HepG2 (cell line): Measurements from ENCODE around the gene FIZ1. TPM values are rescaled to one million over a fixed set of nuclear protein-coding genes. Genes with fewer than 3 reads are reported as not detected.
A peak's percentile ranks its signal among the peaks of the same experiment; 100 is the strongest.

ENCODE experiments used
- BCL6 ChIP-seq: IDR thresholded peaks from 2 replicates; pipeline ENCODE4 v1.6.1; 2016; ENCODE audit warnings: missing genetic modification reagents, missing compliant biosample characterization
- CBFB ChIP-seq: sonication (generic); formaldehyde crosslinking; IDR thresholded peaks from 2 replicates; pipeline ENCODE4 v1.4.0; 2020; ENCODE audit warnings: missing genetic modification reagents
- EHMT2 ChIP-seq: fragments of 200-600 bp; sonication (generic); IDR thresholded peaks from 2 replicates; pipeline ENCODE4 v1.7.0; 2017; ENCODE audit warnings: antibody characterized with exemption, low read depth, low read length, borderline replicate concordance
- GABPA ChIP-seq, 2 experiments: IDR thresholded peaks; 2 replicates each; pipeline ENCODE4 v1.6.1; 2011 to 2016; ENCODE audit warnings: low read depth in 2 of 2, low read length in 1 of 2, missing biosample characterization in 1 of 2, missing genetic modification characterization in 1 of 2
- MEIS2 ChIP-seq: sonication (generic); formaldehyde crosslinking; IDR thresholded peaks from 2 replicates; pipeline ENCODE4 v1.9.0; 2021; ENCODE audit warnings: mild to moderate bottlenecking, missing genetic modification reagents
- MTERF4 ChIP-seq: sonication (generic); formaldehyde crosslinking; IDR thresholded peaks from 2 replicates; pipeline ENCODE4 v1.8.0; 2023; ENCODE audit warnings: mild to moderate bottlenecking, missing genetic modification reagents
- MTF1 ChIP-seq: sonication (generic); formaldehyde crosslinking; IDR thresholded peaks from 2 replicates; pipeline ENCODE4 v1.5.0; 2020; ENCODE audit warnings: missing genetic modification reagents
- ZFX ChIP-seq: sonication (generic); formaldehyde crosslinking; IDR thresholded peaks from 2 replicates; pipeline ENCODE4 v1.4.0; 2020; ENCODE audit warnings: mild to moderate bottlenecking, low read depth, missing genetic modification reagents, moderate library complexity
- ZFYVE20 ChIP-seq: sonication (generic); formaldehyde crosslinking; IDR thresholded peaks from 2 replicates; pipeline ENCODE4 v1.8.0; 2023; ENCODE audit warnings: low read depth, mild to moderate bottlenecking, moderate library complexity, missing genetic modification reagents, borderline replicate concordance
- ZNF142 ChIP-seq: sonication (generic); formaldehyde crosslinking; IDR thresholded peaks from 2 replicates; pipeline ENCODE4 v1.4.0; 2020; ENCODE audit warnings: missing genetic modification reagents
- ZNF253 ChIP-seq: sonication (generic); formaldehyde crosslinking; IDR thresholded peaks from 2 replicates; pipeline ENCODE4 v1.8.0; 2022; ENCODE audit warnings: mild to moderate bottlenecking, missing genetic modification reagents, borderline replicate concordance
- ZNF30 ChIP-seq: sonication (generic); formaldehyde crosslinking; IDR thresholded peaks from 2 replicates; pipeline ENCODE4 v1.5.0; 2020; ENCODE audit warnings: mild to moderate bottlenecking, missing genetic modification reagents
- ZNF430 ChIP-seq: sonication (generic); formaldehyde crosslinking; IDR thresholded peaks from 2 replicates; pipeline ENCODE4 v1.9.0; 2021; ENCODE audit warnings: mild to moderate bottlenecking, missing genetic modification reagents
- ZNF431 ChIP-seq: sonication (generic); formaldehyde crosslinking; IDR thresholded peaks from 2 replicates; pipeline ENCODE4 v1.9.0; 2022; ENCODE audit warnings: missing genetic modification reagents, low read depth, mild to moderate bottlenecking, borderline replicate concordance
- ZNF761 ChIP-seq: sonication (generic); formaldehyde crosslinking; conservative IDR thresholded peaks from 2 replicates; pipeline ENCODE4 v1.4.0; 2020; ENCODE audit warnings: mild to moderate bottlenecking, missing genetic modification reagents
- ZNF878 ChIP-seq: sonication (generic); formaldehyde crosslinking; IDR thresholded peaks from 2 replicates; pipeline ENCODE4 v1.8.1; 2023; ENCODE audit warnings: mild to moderate bottlenecking, missing genetic modification reagents, moderate library complexity
- polyA plus RNA-seq, 8 experiments: library from polyadenylated mRNA; depleted of rRNA in 3 of 8; stranded (reverse) in 7 of 8; unstranded in 1 of 8; fragments of >200 nt; fragmentation: Illumina TruSeq in 4 of 8; extraction: Trizol in 4 of 8; gene quantifications; 2 replicates each; pipeline versions ENCODE4 v1.2.1 to v1.2.3, GENCODE V29; 2011 to 2016; ENCODE audit warnings: low read depth in 4 of 8, missing spikeins in 1 of 8, mixed read lengths in 1 of 8; ENCODE audit not compliant: insufficient read depth in 1 of 8
- total RNA-seq, 5 experiments: library from RNA; depleted of rRNA; stranded (reverse); fragments of >200 nt; fragmentation: Illumina TruSeq; extraction: Trizol; gene quantifications; 2 replicates each; pipeline ENCODE4 v1.2.3, GENCODE V29; 2016; ENCODE audit warnings: low read depth in 1 of 5
- TF ChIP-seq, protein P1 (sequence below): sonication (generic); formaldehyde crosslinking; IDR thresholded peaks from 2 replicates; pipeline ENCODE4 v1.4.0; 2020; ENCODE audit warnings: missing genetic modification reagents
- TF ChIP-seq, protein P2 (sequence below): sonication (generic); formaldehyde crosslinking; IDR thresholded peaks from 2 replicates; pipeline ENCODE4 v1.5.1; 2020; ENCODE audit warnings: missing genetic modification reagents, mild to moderate bottlenecking, borderline replicate concordance

The FIZ1 gene
- total and polyA plus RNA-seq, 2 of the 13 experiments (the other 11 are each of a cell fraction or from before 2014, with no cell fraction given): 3.6 to 5.9 TPM

DNA sequence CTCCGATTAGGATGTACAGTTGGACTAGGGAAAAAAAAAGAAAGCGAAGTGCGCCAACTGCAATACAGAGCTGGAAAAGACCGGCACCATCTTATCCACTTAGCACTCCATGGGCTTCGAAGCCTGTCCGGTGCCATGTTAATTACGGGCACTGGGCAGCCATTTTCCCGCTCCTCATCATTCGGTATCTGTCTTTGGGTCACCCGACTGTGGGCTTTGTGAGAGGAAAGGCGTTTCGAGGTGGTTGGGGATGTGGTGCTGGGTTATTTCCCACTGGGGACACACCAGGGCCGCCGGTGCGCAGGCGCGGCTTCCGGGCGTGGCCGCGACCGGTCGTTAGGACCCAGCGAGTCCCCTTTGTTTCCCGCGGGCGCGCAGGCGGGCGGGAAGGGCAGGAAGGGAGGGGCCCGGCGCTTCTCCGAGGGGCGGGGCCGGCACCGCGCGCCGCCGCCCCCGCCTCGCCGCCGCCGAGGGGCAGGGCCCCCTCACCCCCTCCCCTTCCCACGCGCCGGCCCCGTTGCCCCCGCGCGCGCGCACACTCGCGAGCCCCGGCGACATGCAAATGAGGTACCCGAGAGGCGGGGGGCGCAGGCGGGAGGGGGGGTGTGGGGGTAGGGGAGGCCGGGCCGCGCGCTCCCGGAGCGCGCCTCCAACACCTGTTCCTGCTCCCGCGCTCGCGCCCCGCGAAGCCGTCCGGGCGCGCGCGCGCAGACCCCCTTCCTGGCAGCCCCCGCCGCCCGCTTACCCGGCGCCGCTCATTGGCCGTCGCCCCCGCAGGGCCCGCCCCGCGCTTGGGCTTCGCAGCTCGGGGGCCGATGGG, 735 bp upstream of the FIZ1 start, which contains the start of gene ZNF524 (continued):
- no peak for TF ChIP-seq MTERF4 (CRISPR knock-in tag)
- TF ChIP-seq ZNF142: no peak
- TF ChIP-seq, protein P1, sequence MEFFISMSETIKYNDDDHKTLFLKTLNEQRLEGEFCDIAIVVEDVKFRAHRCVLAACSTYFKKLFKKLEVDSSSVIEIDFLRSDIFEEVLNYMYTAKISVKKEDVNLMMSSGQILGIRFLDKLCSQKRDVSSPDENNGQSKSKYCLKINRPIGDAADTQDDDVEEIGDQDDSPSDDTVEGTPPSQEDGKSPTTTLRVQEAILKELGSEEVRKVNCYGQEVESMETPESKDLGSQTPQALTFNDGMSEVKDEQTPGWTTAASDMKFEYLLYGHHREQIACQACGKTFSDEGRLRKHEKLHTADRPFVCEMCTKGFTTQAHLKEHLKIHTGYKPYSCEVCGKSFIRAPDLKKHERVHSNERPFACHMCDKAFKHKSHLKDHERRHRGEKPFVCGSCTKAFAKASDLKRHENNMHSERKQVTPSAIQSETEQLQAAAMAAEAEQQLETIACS: peak; percentile 87
- TF ChIP-seq CBFB (CRISPR knock-in tag): peak; percentile 69; the same call in 1 of the 2 replicates
- TF ChIP-seq ZNF878 (CRISPR knock-in tag): no peak
- peak; percentile 68 for TF ChIP-seq GABPA (IDR thresholded peaks at IDR 0.05; ENCODE audit: low read depth, low read length)
- no peak for TF ChIP-seq GABPA (CRISPR knock-in tag; IDR thresholded peaks at IDR 0.05; ENCODE audit: low read depth)
- TF ChIP-seq ZNF431: no peak
- TF ChIP-seq, protein P2, sequence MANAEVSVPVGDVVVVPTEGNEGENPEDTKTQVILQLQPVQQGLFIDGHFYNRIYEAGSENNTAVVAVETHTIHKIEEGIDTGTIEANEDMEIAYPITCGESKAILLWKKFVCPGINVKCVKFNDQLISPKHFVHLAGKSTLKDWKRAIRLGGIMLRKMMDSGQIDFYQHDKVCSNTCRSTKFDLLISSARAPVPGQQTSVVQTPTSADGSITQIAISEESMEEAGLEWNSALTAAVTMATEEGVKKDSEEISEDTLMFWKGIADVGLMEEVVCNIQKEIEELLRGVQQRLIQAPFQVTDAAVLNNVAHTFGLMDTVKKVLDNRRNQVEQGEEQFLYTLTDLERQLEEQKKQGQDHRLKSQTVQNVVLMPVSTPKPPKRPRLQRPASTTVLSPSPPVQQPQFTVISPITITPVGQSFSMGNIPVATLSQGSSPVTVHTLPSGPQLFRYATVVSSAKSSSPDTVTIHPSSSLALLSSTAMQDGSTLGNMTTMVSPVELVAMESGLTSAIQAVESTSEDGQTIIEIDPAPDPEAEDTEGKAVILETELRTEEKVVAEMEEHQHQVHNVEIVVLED: 0 out of 2 replicates have a peak, but pooled peaks have one; percentile 55
- TF ChIP-seq ZFX: 0 out of 2 replicates have a peak, but pooled peaks have one; percentile 1
- TF ChIP-seq MEIS2 (CRISPR knock-in tag): 0 out of 2 replicates have a peak, but pooled peaks have one; percentile 2
- 0 out of 2 replicates have a peak, but pooled peaks have one; percentile 42 for TF ChIP-seq ZNF761 (CRISPR knock-in tag)
- no peak for TF ChIP-seq ZNF253 (CRISPR knock-in tag)
- no peak for TF ChIP-seq EHMT2
- no peak for TF ChIP-seq ZNF30
- TF ChIP-seq ZFYVE20 (CRISPR knock-in tag): no peak
- TF ChIP-seq BCL6 (CRISPR knock-in tag): 0 out of 2 replicates have a peak, but pooled peaks have one; percentile 8
- peak; percentile 82 for TF ChIP-seq ZNF430 (CRISPR knock-in tag)
- no peak for TF ChIP-seq MTF1
